T-cell (primary cell): ENCODE measurements around the gene SMAP2. TPM values are rescaled to one million over a fixed set of nuclear protein-coding genes. Genes with fewer than 3 reads are reported as not detected.
"Not testable (repeated sequence)": the region's sequence is repeated elsewhere in the genome, so short reads cannot be mapped to it uniquely, and the experiment has no call there.

Experiments
- ATAC-seq, 4 experiments: fragments of 200-7000 bp in 3 of 4; fragments of 150-1000 bp in 1 of 4; cut with Tn5 transposase; replicated peaks in 1 of 4; 1 replicate in 3 of 4; 2 replicates in 1 of 4; pipeline ENCODE4 v1.10.0; 2021; ENCODE audit warnings: moderate library complexity in 3 of 4, mild to moderate bottlenecking in 2 of 4, moderate number of reproducible peaks in 1 of 4
- CTCF ChIA-PET, 2 donors: fragments of 300-600 bp; sonication (Branson Sonifier 250); formaldehyde crosslinking; loops; one replicate each; lab custom pipeline; 2022; ENCODE audit warnings: antibody characterized with exemption in 2 of 2; lab: Charles Lee
- POLR2A ChIA-PET, 2 donors: fragments of 300-600 bp; sonication (Branson Sonifier 250); formaldehyde crosslinking; loops; one replicate each; lab custom pipeline; 2022; ENCODE audit warnings: antibody characterized with exemption in 2 of 2; lab: Charles Lee
- DNase-seq, 35 experiments: peaks; one replicate each; pipeline versions ENCODE4 v3.0.0 to v3.0.0-alpha.2; 2013 to 2023
- H3K27ac ChIP-seq: one replicate; pipeline ENCODE4 v1.5.1; 2013; ENCODE audit warnings: low read length
- H3K27me3 ChIP-seq, 2 experiments: replicated peaks in 1 of 2; 1 replicate in 1 of 2; 2 replicates in 1 of 2; pipeline versions ENCODE4 v1.6.1 to v1.7.0; 2013; ENCODE audit warnings: low read length in 1 of 2, mixed read lengths in 1 of 2; ENCODE audit not compliant: control insufficient read depth in 2 of 2, insufficient read depth in 2 of 2; ENCODE audit errors: extremely low read depth in 1 of 2
- H3K36me3 ChIP-seq, 2 donors: 1 replicate in 1 of 2; 2 replicates in 1 of 2; pipeline versions ENCODE4 v1.6.1 to v1.7.0; 2013; ENCODE audit warnings: low read length in 1 of 2; ENCODE audit not compliant: control insufficient read depth in 2 of 2, insufficient read depth in 1 of 2; ENCODE audit errors: extremely low read depth in 1 of 2
- H3K4me1 ChIP-seq, 2 experiments: 1 replicate in 1 of 2; 2 replicates in 1 of 2; pipeline versions ENCODE4 v1.6.1 to v1.7.0; 2013; ENCODE audit warnings: low read length in 2 of 2, mixed read lengths in 1 of 2; ENCODE audit not compliant: insufficient read depth in 2 of 2, control insufficient read depth in 1 of 2; ENCODE audit errors: extremely low read depth in 1 of 2
- H3K4me3 ChIP-seq, 2 donors: 1 replicate in 1 of 2; 2 replicates in 1 of 2; pipeline versions ENCODE4 v1.5.1 to v1.7.0; 2013; ENCODE audit warnings: mild to moderate bottlenecking in 2 of 2, low read length in 1 of 2, moderate library complexity in 1 of 2; ENCODE audit not compliant: control insufficient read depth in 1 of 2; ENCODE audit errors: extremely low read depth in 1 of 2
- H3K9me3 ChIP-seq: 2 replicates; pipeline ENCODE4 v1.7.0; 2013
- H3K27ac Mint-ChIP-seq, 2 donors: one replicate each; pipeline ENCODE4 v1.8.0; 2020 to 2021; ENCODE audit warnings: mild to moderate bottlenecking in 2 of 2, mixed read lengths in 2 of 2
- H3K27me3 Mint-ChIP-seq, 2 donors: one replicate each; pipeline ENCODE4 v1.8.0; 2021 to 2022; ENCODE audit warnings: mixed read lengths in 2 of 2
- H3K36me3 Mint-ChIP-seq: one replicate; pipeline ENCODE4 v1.8.0; 2021; ENCODE audit warnings: mixed read lengths
- H3K4me1 Mint-ChIP-seq, 3 donors: one replicate each; pipeline ENCODE4 v1.8.0; 2020 to 2022; ENCODE audit warnings: mixed read lengths in 3 of 3, mild to moderate bottlenecking in 1 of 3
- H3K4me3 Mint-ChIP-seq, 3 donors: one replicate each; pipeline ENCODE4 v1.8.0; 2020 to 2022; ENCODE audit warnings: mild to moderate bottlenecking in 3 of 3, mixed read lengths in 3 of 3, moderate library complexity in 3 of 3
- H3K9me3 Mint-ChIP-seq, 3 donors: one replicate each; pipeline ENCODE4 v1.8.0; 2020 to 2022; ENCODE audit warnings: mixed read lengths in 3 of 3
- WGBS: methylation state at CpG from one replicate; pipeline ENCODE4 v1.1.5; 2013; ENCODE audit warnings: missing lambda C conversion rate; ENCODE audit not compliant: insufficient coverage; 5-methylcytosine and 5-hydroxymethylcytosine counted together
- total RNA-seq, 35 experiments: library from RNA in 6 of 35; stranded (reverse) in 6 of 35; fragments of 120-200 nt in 1 of 35; gene quantifications; one replicate each; pipeline versions ENCODE4 v1.2.1 to v1.2.4 and lab custom pipeline; 2013 to 2026

Gene SMAP2
- total RNA-seq (100 to 1,000 TPM; 120 to 254 (median 123) TPM), total RNA-seq (lab: John Stamatoyannopoulos, UW) (121 to 330 (median 200) reads per million in 29 experiments)
- 144 TPM for total RNA-seq (2013)

- Histone ChIP-seq H3K27me3 (no peaks in the 10 kb centered on the region), H3K4me3 (peak within 1 kb of the TSS; percentile 99), H3K9me3 (no peaks in the 10 kb centered on the region), H3K4me1 (peaks cover 26 to 32% of the 10 kb centered on the region in 2 experiments), H3K36me3 (peaks cover 0 to 12% of the 10 kb centered on the region in 2 donors), H3K27ac (peak within 1 kb of the TSS; percentile 99)
- H3K27me3 Mint-ChIP-seq: no peaks in the 10 kb centered on the region
- DNase-seq (peak; percentile 87 to 98 (median 95)), ATAC-seq (peak; percentile 86 to 91 (median 88))
- CTCF ChIA-PET: interaction anchor here in 1 of 2 donors (0.5 to 3.8 kb wide), 16 partner anchors 8 to 318 kb away, joined by 3 to 64 read pairs (median 4); no protein-coding TSS in a partner anchor
- no peaks in the 10 kb centered on the region for H3K9me3 Mint-ChIP-seq
- H3K4me1 Mint-ChIP-seq: peaks cover 59 to 61% (median 59%) of the 10 kb centered on the region in 3 donors
- peak within 1 kb of the TSS; percentile 95 to 98 for H3K27ac Mint-ChIP-seq
- WGBS: under 1% methylated on average over 47 of the region's 65 CpGs
- POLR2A ChIA-PET: interaction anchor here (0.6 to 4.7 kb wide), 27 partner anchors 8 to 1339 kb away, joined by 3 to 141 read pairs (median 4); partner anchors contain the start of genes RLF (in 1 of the 2) and ZNF684 (in 1 of the 2)
- H3K36me3 Mint-ChIP-seq: peaks cover 18% of the 10 kb centered on the region
- peak within 1 kb of the TSS; percentile 89 to 100 (median 98) for H3K4me3 Mint-ChIP-seq
These were observed at the start of gene SMAP2 for GRCh38 chr1:40373323-40374283. TSS of gene SMAP2 (plus strand) at chr1:40373727. CDS start at chr1:40374121, 394 bp downstream.

DNA sequence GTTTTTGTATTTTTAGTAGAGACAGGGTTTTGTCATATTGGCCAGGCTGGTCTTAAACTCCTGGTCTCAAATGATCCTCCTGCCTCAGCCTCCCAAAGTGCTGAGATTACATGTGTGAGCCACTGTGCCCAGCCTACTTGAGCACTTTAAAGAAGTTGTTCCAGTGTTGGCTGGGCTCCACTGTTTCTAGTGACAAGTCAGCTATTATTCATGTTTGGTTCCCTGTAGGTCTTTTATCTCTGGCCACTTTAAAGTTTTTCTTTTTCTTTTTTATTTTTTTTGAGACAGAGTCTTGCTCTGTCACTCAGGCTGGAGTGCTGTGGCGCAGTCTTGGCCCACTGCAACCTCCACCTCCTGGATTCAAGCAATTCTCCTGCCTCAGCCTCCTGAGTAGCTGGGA is 42.1 kb upstream of the SMAP2 start:
- CTCF ChIA-PET: interaction anchor here (0.6 to 1.0 kb wide), 2 partner anchors 56 to 78 kb away, joined by 3 to 6 read pairs; no protein-coding TSS in a partner anchor
- H3K4me1 Mint-ChIP-seq, H3K27me3 ChIP-seq, H3K27me3 Mint-ChIP-seq, H3K4me1 ChIP-seq, H3K27ac ChIP-seq, DNase-seq, H3K27ac Mint-ChIP-seq, H3K4me3 ChIP-seq, ATAC-seq, H3K9me3 ChIP-seq, H3K9me3 Mint-ChIP-seq, POLR2A ChIA-PET, H3K36me3 Mint-ChIP-seq, H3K4me3 Mint-ChIP-seq, H3K36me3 ChIP-seq: not testable (repeated sequence)
- WGBS: no CpG with 5 or more reads among the region's 1 CpG

- no peaks in the 10 kb centered on the region for H3K4me1 Mint-ChIP-seq
- POLR2A ChIA-PET: no interaction called here
- H3K27me3 Mint-ChIP-seq: peaks cover 0 to 2% of the 10 kb centered on the region in 2 donors
- H3K36me3 Mint-ChIP-seq: no peaks in the 10 kb centered on the region
- no peaks in the 10 kb centered on the region for H3K4me1 ChIP-seq
- H3K9me3 Mint-ChIP-seq: no peaks in the 10 kb centered on the region
- CTCF ChIA-PET: no interaction called here
- ATAC-seq (no peak), DNase-seq (no peak)
- H3K4me3 ChIP-seq: no peak overlapping the region
- no peaks in the 10 kb centered on the region for H3K27me3 ChIP-seq
- H3K27ac Mint-ChIP-seq: no peak overlapping the region
- H3K36me3 ChIP-seq: no peaks in the 10 kb centered on the region
- H3K9me3 ChIP-seq: no peaks in the 10 kb centered on the region
- no peak overlapping the region for H3K4me3 Mint-ChIP-seq
- no peak overlapping the region for H3K27ac ChIP-seq
- WGBS: no CpG with 5 or more reads among the region's 1 CpG
These were observed 40.8 kb upstream of the SMAP2 start for GRCh38 chr1:40332695-40333094.

GRCh38 chr1:40337443-40337842 is 36.1 kb upstream of the SMAP2 start:
- H3K36me3 ChIP-seq: no peaks in the 10 kb centered on the region
- DNase-seq (no peak), ATAC-seq (no peak)
- H3K27ac ChIP-seq: no peak overlapping the region
- no peak overlapping the region for H3K27ac Mint-ChIP-seq
- H3K9me3 ChIP-seq: no peaks in the 10 kb centered on the region
- 100% methylated on average over 2 of the region's 8 CpGs for whole genome bisulfite sequencing
- CTCF ChIA-PET: interaction anchor here (0.6 to 6.1 kb wide), 14 partner anchors 16 to 249 kb away, joined by 3 to 75 read pairs (median 11); no protein-coding TSS in a partner anchor
- peaks cover 0 to 2% of the 10 kb centered on the region in 2 donors for H3K27me3 Mint-ChIP-seq
- H3K4me3 ChIP-seq: no peak overlapping the region
- peaks cover 0 to 18% of the 10 kb centered on the region in 2 experiments for H3K4me1 ChIP-seq
- no peaks in the 10 kb centered on the region for H3K27me3 ChIP-seq
- H3K4me1 Mint-ChIP-seq: peaks cover 30 to 39% (median 31%) of the 10 kb centered on the region in 3 donors
- H3K4me3 Mint-ChIP-seq: no peak overlapping the region
- POLR2A ChIA-PET: interaction anchor here in 1 of 2 donors (1.0 kb wide), 1 partner anchor 47 kb away, joined by 3 read pairs; no protein-coding TSS in a partner anchor
- no peaks in the 10 kb centered on the region for H3K36me3 Mint-ChIP-seq
- no peaks in the 10 kb centered on the region for H3K9me3 Mint-ChIP-seq

DNA sequence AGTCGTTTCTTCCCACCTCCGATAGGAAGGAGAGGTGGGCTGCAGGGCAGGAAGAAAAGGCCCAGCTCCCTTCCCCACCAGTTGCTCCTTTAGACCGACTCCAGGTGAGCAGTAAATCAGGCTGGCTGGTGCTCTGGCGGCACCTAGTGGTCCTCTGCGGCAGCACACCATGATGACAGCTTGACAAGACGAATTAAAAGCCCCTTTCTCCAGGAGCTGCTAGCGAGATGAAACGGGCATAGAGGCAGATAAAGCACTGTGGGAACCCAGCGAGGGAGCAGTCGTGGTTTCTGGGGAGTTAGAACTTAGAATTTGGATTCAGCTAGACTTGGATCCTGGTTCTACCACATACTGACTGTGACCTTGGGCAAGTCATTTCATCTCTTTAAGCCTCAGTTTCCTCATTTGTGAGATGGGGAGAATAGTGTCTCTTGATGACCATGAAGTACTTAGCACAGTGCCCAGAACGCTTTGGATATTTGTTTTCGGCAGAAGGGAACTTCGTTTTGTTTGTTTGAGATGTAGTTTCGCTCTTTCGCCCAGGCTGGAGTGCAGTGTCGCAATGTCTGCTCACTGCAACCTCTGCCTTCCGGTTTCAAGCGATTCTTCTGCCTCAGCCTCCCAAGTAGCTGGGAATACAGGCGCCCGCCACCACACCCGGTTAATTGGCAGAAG is 34.6 kb upstream of the SMAP2 start:
- no peaks in the 10 kb centered on the region for H3K27me3 Mint-ChIP-seq
- no peaks in the 10 kb centered on the region for H3K9me3 Mint-ChIP-seq
- Histone ChIP-seq H3K27me3 (no peaks in the 10 kb centered on the region), H3K27ac (no peak overlapping the region), H3K9me3 (no peaks in the 10 kb centered on the region), H3K4me1 (peaks cover 0 to 22% of the 10 kb centered on the region in 2 experiments), H3K4me3 (no peak overlapping the region), H3K36me3 (no peaks in the 10 kb centered on the region)
- DNase-seq (peak; percentile 78 to 95 (median 87)), ATAC-seq (peak; percentile 85 to 93 (median 91))
- WGBS: 13% methylated on average over 10 of the region's 21 CpGs
- ChIA-PET CTCF (interaction anchor here (0.6 to 6.1 kb wide), 52 partner anchors 11 to 406 kb away, joined by 3 to 75 read pairs (median 4); partner anchors contain the start of gene SMAP2 (in 1 of the 2)), POLR2A (interaction anchor here in 1 of 2 donors (0.7 to 1.0 kb wide), 2 partner anchors 24 to 46 kb away, joined by 3 to 4 read pairs; no protein-coding TSS in a partner anchor)
- peak overlapping the region in 2 of 3 donors; percentile 4 to 25 for H3K4me3 Mint-ChIP-seq
- H3K4me1 Mint-ChIP-seq: peaks cover 39 to 51% (median 41%) of the 10 kb centered on the region in 3 donors
- H3K27ac Mint-ChIP-seq: peak overlapping the region in 1 of 2 donors; percentile 5
- H3K36me3 Mint-ChIP-seq: peaks cover 4% of the 10 kb centered on the region
